Neural progenitor cell (in vitro differentiated cells): ENCODE results near the gene CCNC. TPM values are rescaled to one million over a fixed set of nuclear protein-coding genes. Genes with fewer than 3 reads are reported as not detected.
A peak's percentile ranks its signal among the peaks of the same experiment; 100 is the strongest.

Source experiments
- DNase-seq: peaks from one replicate; pipeline ENCODE4 v3.0.0-alpha.2; 2016; ENCODE audit warnings: low spot score
- H2AFZ ChIP-seq: fragments of 200-600 bp; sonication (generic); replicated peaks from 2 replicates; pipeline ENCODE4 v1.6.1; 2016; ENCODE audit warnings: antibody characterized with exemption
- H3F3A ChIP-seq: fragments of 200-600 bp; sonication (generic); 2 replicates; pipeline ENCODE4 v1.6.1; 2016; ENCODE audit warnings: antibody characterized with exemption, low read depth
- H3K27ac ChIP-seq: fragments of 200-600 bp; sonication (generic); 2 replicates; pipeline ENCODE4 v1.5.1; 2016; ENCODE audit warnings: mild to moderate bottlenecking
- H3K27me3 ChIP-seq: fragments of 200-600 bp; sonication (generic); 2 replicates; pipeline ENCODE4 v1.6.1; 2016; ENCODE audit warnings: mild to moderate bottlenecking, moderate library complexity
- H3K36me3 ChIP-seq: fragments of 200-600 bp; sonication (generic); 2 replicates; pipeline ENCODE4 v1.5.1; 2016
- H3K4me1 ChIP-seq: fragments of 200-600 bp; sonication (generic); 2 replicates; pipeline ENCODE4 v1.6.1; 2016; ENCODE audit warnings: mixed run types
- H3K4me2 ChIP-seq: fragments of 200-600 bp; sonication (generic); 2 replicates; pipeline ENCODE4 v1.6.1; 2016
- H3K4me3 ChIP-seq: fragments of 200-600 bp; sonication (generic); 2 replicates; pipeline ENCODE4 v1.5.1; 2016
- H3K79me2 ChIP-seq: fragments of 200-600 bp; sonication (generic); 2 replicates; pipeline ENCODE4 v1.6.1; 2016; ENCODE audit warnings: low read depth
- H3K9ac ChIP-seq: fragments of 200-600 bp; sonication (generic); 2 replicates; pipeline ENCODE4 v1.6.1; 2016
- H3K9me3 ChIP-seq: fragments of 200-600 bp; sonication (generic); 2 replicates; pipeline ENCODE4 v1.5.1; 2016; ENCODE audit warnings: low read depth
- H4K20me1 ChIP-seq: fragments of 200-600 bp; sonication (generic); 2 replicates; pipeline ENCODE4 v1.6.1; 2016; ENCODE audit warnings: low read depth
- H3K27ac Mint-ChIP-seq: 3 replicates; pipeline ENCODE4 v1.8.0; 2021; ENCODE audit warnings: mixed read lengths
- H3K27me3 Mint-ChIP-seq: 2 replicates; pipeline ENCODE4 v1.8.0; 2022; ENCODE audit warnings: low read depth, mild to moderate bottlenecking, inconsistent platforms, moderate library complexity, mixed read lengths; ENCODE audit not compliant: insufficient read depth
- H3K36me3 Mint-ChIP-seq: 3 replicates; pipeline ENCODE4 v1.8.0; 2021; ENCODE audit warnings: mixed read lengths
- H3K4me1 Mint-ChIP-seq: 3 replicates; pipeline ENCODE4 v1.8.0; 2021; ENCODE audit warnings: mixed read lengths
- H3K4me3 Mint-ChIP-seq: 3 replicates; pipeline ENCODE4 v1.8.0; 2021; ENCODE audit warnings: mild to moderate bottlenecking, moderate library complexity, mixed read lengths
- H3K9me3 Mint-ChIP-seq: 3 replicates; pipeline ENCODE4 v1.8.0; 2020; ENCODE audit warnings: mixed read lengths
- EZH2 ChIP-seq: fragments of 200-600 bp; sonication (generic); IDR thresholded peaks from 2 replicates; pipeline ENCODE4 v1.6.1; 2017; ENCODE audit warnings: antibody characterized with exemption, mild to moderate bottlenecking, moderate library complexity
- EZH2phosphoT487 ChIP-seq: fragments of 200-600 bp; sonication (generic); IDR thresholded peaks from 2 replicates; pipeline ENCODE4 v1.6.1; 2017; ENCODE audit warnings: antibody characterized with exemption
- total RNA-seq: library from RNA; depleted of rRNA; stranded (reverse); fragments of >200 nt; gene quantifications from 2 replicates; pipeline ENCODE4 v1.2.3, GENCODE V29; 2015; ENCODE audit warnings: low replicate concordance
- TF ChIP-seq, protein P1 (sequence below): fragments of 200-600 bp; sonication (generic); IDR thresholded peaks from 2 replicates; pipeline ENCODE4 v1.5.1; 2017; ENCODE audit warnings: antibody characterized with exemption, mild to moderate bottlenecking

Gene CCNC, protein sequence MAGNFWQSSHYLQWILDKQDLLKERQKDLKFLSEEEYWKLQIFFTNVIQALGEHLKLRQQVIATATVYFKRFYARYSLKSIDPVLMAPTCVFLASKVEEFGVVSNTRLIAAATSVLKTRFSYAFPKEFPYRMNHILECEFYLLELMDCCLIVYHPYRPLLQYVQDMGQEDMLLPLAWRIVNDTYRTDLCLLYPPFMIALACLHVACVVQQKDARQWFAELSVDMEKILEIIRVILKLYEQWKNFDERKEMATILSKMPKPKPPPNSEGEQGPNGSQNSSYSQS
- 109 and 157 TPM in 2 replicates for total RNA-seq

DNA sequence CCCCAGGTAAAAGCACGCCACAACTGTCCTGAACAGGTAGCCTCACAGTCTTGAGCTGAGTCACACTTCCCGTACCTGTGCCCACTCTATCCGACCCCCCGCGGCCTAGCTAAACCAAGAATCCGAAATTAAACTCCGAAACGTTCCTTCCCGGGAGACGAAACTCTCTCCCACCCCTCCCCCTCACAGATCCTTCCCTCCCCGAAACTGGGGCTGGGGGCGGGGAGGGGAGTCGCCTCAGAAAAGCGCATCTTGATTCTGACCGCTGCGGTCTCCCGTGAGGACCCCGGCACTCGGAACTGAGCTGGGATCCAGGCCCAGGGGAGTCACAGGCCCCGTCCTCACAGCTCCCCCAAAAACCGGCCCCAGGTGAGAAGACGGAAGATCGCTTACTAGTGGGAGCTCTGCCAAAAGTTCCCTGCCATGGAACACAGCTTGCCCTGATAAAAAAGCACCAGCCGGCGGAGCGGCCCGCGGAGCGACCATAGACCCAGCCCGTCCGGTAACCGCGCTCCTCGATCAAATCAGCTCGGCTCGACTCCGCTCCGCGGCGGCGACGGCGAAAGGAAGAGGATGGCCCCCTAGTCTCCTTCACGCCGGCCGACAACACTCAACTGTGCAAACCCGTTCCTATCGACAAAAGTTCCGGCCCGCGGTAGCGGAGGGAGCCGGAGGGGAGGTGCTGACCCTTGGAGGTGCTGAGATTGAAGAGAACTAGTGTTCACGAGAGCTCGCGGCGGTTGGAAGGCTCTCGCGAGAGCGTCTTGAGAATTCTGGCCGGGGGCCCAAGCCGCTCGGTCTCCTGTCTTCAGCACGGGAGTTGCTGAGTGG, at the start of gene CCNC:
CCNC (minus strand) TSS at position 558 of the 831 bp plus-strand sequence; CDS start at position 425, 133 bp downstream.
- peak within 1 kb of the TSS; percentile 92 for H3K27ac ChIP-seq
- H3K9ac ChIP-seq: peak within 1 kb of the TSS; percentile 92
- H3K27me3 ChIP-seq: peaks cover 9% of the 10 kb centered on the region
- peak within 1 kb of the TSS; percentile 99 for H3K4me3 Mint-ChIP-seq
- H4K20me1 ChIP-seq: peaks cover 33% of the 10 kb centered on the region
- H3K79me2 ChIP-seq: peaks cover 51% of the 10 kb centered on the region
- TF ChIP-seq, protein P1, sequence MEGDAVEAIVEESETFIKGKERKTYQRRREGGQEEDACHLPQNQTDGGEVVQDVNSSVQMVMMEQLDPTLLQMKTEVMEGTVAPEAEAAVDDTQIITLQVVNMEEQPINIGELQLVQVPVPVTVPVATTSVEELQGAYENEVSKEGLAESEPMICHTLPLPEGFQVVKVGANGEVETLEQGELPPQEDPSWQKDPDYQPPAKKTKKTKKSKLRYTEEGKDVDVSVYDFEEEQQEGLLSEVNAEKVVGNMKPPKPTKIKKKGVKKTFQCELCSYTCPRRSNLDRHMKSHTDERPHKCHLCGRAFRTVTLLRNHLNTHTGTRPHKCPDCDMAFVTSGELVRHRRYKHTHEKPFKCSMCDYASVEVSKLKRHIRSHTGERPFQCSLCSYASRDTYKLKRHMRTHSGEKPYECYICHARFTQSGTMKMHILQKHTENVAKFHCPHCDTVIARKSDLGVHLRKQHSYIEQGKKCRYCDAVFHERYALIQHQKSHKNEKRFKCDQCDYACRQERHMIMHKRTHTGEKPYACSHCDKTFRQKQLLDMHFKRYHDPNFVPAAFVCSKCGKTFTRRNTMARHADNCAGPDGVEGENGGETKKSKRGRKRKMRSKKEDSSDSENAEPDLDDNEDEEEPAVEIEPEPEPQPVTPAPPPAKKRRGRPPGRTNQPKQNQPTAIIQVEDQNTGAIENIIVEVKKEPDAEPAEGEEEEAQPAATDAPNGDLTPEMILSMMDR: no peak
- TF ChIP-seq EZH2 (peak; percentile 39), EZH2phosphoT487 (peak; percentile 25)
- H3K9me3 Mint-ChIP-seq: peaks cover 8% of the 10 kb centered on the region
- peak within 1 kb of the TSS; percentile 98 for H2AFZ ChIP-seq
- peaks cover 19% of the 10 kb centered on the region for H3K4me1 ChIP-seq
- H3K36me3 Mint-ChIP-seq: peaks cover 6% of the 10 kb centered on the region
- peak within 1 kb of the TSS; percentile 88 for H3K4me3 ChIP-seq
- H3K4me1 Mint-ChIP-seq: peaks cover 19% of the 10 kb centered on the region
- no peaks in the 10 kb centered on the region for H3K36me3 ChIP-seq
- peak; percentile 94 for DNase-seq
- H3K4me2 ChIP-seq: peak within 1 kb of the TSS; percentile 91
- H3K9me3 ChIP-seq: no peaks in the 10 kb centered on the region
- H3K27me3 Mint-ChIP-seq: peaks cover 8% of the 10 kb centered on the region
- peak within 1 kb of the TSS; percentile 96 for H3K27ac Mint-ChIP-seq
- peaks cover 12% of the 10 kb centered on the region for H3F3A ChIP-seq

DNA sequence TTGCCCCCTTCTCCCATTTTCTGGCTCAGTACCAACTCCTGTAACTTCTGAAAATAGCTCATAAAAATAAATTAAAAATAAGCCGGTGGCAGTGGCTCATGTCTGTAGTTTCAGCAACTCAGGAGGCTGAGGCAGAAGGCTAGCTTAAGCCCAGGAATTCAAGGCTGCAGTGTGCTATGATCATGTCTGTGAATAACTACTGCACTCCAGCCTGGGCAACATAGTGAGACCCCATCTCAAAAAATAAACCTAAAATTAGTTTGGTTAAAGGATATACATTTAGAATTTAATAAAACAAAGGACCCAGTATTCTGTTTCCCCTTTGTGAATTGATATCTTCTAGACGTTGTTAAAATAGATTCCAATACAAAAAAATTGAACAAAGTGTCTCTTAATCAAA, 48.7 kb upstream of the CCNC start:
- DNase-seq: no peak
- Histone ChIP-seq H3K27ac (no peak overlapping the region), H4K20me1 (peaks cover 50% of the 10 kb centered on the region), H3K4me1 (peaks cover 5% of the 10 kb centered on the region), H3F3A (peaks cover 15% of the 10 kb centered on the region), H3K4me3 (no peak overlapping the region), H3K36me3 (no peaks in the 10 kb centered on the region), H3K79me2 (no peaks in the 10 kb centered on the region), H3K9ac (no peak overlapping the region), H3K9me3 (peaks cover 8% of the 10 kb centered on the region), H2AFZ (no peak overlapping the region), H3K4me2 (no peak overlapping the region), H3K27me3 (peaks cover 100% of the 10 kb centered on the region)
- Mint-ChIP-seq H3K27me3 (peaks cover 85% of the 10 kb centered on the region), H3K4me1 (peaks cover 9% of the 10 kb centered on the region), H3K27ac (no peak overlapping the region), H3K4me3 (no peak overlapping the region), H3K9me3 (peaks cover 9% of the 10 kb centered on the region), H3K36me3 (peaks cover 1% of the 10 kb centered on the region)
- no peak for TF ChIP-seq EZH2
- TF ChIP-seq EZH2phosphoT487: no peak
- TF ChIP-seq, protein P1: no peak

DNA sequence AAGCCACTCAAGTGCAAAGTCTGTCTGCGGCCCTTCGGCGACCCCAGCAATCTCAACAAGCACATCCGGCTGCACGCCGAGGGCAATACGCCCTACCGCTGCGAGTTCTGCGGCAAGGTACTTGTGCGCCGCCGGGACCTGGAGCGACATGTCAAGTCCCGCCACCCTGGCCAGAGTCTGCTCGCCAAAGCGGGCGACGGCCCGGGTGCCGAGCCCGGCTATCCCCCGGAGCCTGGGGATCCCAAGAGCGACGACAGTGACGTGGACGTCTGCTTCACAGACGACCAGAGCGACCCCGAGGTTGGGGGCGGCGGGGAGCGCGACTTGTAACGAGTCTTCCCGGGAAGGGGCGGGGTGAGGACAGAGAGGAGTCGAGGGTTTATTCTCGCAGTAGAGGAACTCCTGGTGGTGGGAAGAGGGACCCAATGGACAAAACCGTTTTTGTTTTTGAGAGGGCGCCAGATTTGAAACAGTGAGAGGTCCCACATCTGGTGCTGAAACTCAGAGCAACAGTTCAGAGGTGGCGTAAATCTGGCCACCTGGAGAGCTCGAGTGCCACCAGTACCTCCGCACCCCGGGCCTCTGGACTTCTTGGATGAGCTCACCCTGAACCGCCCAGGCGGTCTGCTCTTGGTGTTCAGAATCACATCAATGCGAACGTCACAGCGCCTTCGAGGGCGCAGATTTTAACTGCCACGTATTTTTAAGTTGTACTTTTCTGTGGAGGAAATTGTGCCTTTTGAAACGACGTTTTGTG, 46.1 kb upstream of the CCNC start:
- peaks cover 9% of the 10 kb centered on the region for H3K4me1 Mint-ChIP-seq
- Histone ChIP-seq H3K79me2 (no peaks in the 10 kb centered on the region), H3K27ac (no peak overlapping the region), H3K4me1 (peaks cover 5% of the 10 kb centered on the region), H3K36me3 (no peaks in the 10 kb centered on the region), H3F3A (peaks cover 19% of the 10 kb centered on the region), H3K4me3 (peak overlapping the region; percentile 42), H3K27me3 (peaks cover 100% of the 10 kb centered on the region), H3K4me2 (peak overlapping the region; percentile 83), H4K20me1 (peaks cover 67% of the 10 kb centered on the region), H3K9me3 (peaks cover 8% of the 10 kb centered on the region), H3K9ac (no peak overlapping the region), H2AFZ (peak overlapping the region; percentile 60)
- peaks cover 86% of the 10 kb centered on the region for H3K27me3 Mint-ChIP-seq
- peaks cover 1% of the 10 kb centered on the region for H3K36me3 Mint-ChIP-seq
- peak overlapping the region; percentile 79 for H3K4me3 Mint-ChIP-seq
- no peak overlapping the region for H3K27ac Mint-ChIP-seq
- H3K9me3 Mint-ChIP-seq: peaks cover 9% of the 10 kb centered on the region
- peak; percentile 98 for TF ChIP-seq EZH2
- TF ChIP-seq, protein P1: peak; percentile 26
- TF ChIP-seq EZH2phosphoT487: peak; percentile 96
- peak; percentile 76 for DNase-seq
